NB4 (cell line): Measurements from ENCODE around the gene GPRIN2.

ENCODE experiments used
- DNase-seq: peaks from one replicate; pipeline ENCODE4 v3.0.0; 2010; ENCODE audit warnings: low read depth
- H3K4me3 ChIP-seq: one replicate; pipeline ENCODE4 v1.5.1; 2011; ENCODE audit warnings: mild to moderate bottlenecking, low read depth, low read length, moderate library complexity
- MYC ChIP-seq: IDR thresholded peaks from 2 replicates; pipeline ENCODE4 v1.6.1; 2011; ENCODE audit warnings: low read depth, low read length
- POLR2A ChIP-seq: IDR thresholded peaks from 2 replicates; pipeline ENCODE4 v1.6.1; 2011; ENCODE audit warnings: mild to moderate bottlenecking; ENCODE audit not compliant: insufficient read length; ENCODE audit errors: extremely low read depth
- TF ChIP-seq, protein P1 (sequence below): IDR thresholded peaks from one replicate; pipeline ENCODE4 v1.5.1; 2012; ENCODE audit warnings: low read depth, low read length
- TF ChIP-seq, protein P2 (sequence below): IDR thresholded peaks from 2 replicates; pipeline ENCODE4 v1.6.1; 2011; ENCODE audit warnings: low read depth, low read length

GPRIN2 gene

DNA sequence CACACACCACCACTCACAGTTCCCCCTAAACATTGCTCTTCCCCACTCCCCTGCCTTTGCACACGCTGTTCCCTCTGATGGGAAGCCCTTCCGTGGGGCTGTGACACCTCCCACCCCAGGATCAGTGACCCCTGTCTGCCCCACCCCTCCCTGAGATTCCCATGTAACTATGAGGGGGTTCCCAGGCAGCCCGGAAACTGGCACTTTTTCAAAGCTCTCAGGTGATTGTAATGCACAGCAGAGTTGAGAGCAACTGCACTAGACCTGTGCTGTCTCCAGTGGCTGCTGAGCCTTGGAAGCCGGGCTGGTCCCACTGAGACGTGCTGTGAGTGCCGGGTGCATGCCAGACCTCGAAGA, 29.8 kb downstream of the GPRIN2 start:
- DNase-seq = no peak
- TF ChIP-seq MYC (no peak), POLR2A (no peak)
- TF ChIP-seq, protein P1, sequence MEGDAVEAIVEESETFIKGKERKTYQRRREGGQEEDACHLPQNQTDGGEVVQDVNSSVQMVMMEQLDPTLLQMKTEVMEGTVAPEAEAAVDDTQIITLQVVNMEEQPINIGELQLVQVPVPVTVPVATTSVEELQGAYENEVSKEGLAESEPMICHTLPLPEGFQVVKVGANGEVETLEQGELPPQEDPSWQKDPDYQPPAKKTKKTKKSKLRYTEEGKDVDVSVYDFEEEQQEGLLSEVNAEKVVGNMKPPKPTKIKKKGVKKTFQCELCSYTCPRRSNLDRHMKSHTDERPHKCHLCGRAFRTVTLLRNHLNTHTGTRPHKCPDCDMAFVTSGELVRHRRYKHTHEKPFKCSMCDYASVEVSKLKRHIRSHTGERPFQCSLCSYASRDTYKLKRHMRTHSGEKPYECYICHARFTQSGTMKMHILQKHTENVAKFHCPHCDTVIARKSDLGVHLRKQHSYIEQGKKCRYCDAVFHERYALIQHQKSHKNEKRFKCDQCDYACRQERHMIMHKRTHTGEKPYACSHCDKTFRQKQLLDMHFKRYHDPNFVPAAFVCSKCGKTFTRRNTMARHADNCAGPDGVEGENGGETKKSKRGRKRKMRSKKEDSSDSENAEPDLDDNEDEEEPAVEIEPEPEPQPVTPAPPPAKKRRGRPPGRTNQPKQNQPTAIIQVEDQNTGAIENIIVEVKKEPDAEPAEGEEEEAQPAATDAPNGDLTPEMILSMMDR = no peak
- no peak overlapping the region for H3K4me3 ChIP-seq

- TF ChIP-seq, protein P2, sequence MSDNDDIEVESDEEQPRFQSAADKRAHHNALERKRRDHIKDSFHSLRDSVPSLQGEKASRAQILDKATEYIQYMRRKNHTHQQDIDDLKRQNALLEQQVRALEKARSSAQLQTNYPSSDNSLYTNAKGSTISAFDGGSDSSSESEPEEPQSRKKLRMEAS = no peak
- TF ChIP-seq, protein P1 = no peak
- TF ChIP-seq POLR2A (no peak), MYC (no peak)
- no peak for DNase-seq
- H3K4me3 ChIP-seq = no peak overlapping the region
These were observed 30.4 kb downstream of the GPRIN2 start for GRCh38 chr10:46525824-46526681.

- DNase-seq = peak; percentile 47
- TF ChIP-seq POLR2A (no peak), MYC (no peak)
- TF ChIP-seq, protein P2 = no peak
- TF ChIP-seq, protein P1 = no peak
- no peak overlapping the region for H3K4me3 ChIP-seq
These were observed 31.2 kb downstream of the GPRIN2 start for GRCh38 chr10:46525177-46525823.

GRCh38 chr10:46524472-46525176, 31.8 kb downstream of the GPRIN2 start:
- TF ChIP-seq, protein P2 = no peak
- TF ChIP-seq, protein P1 = no peak
- TF ChIP-seq POLR2A (no peak), MYC (no peak)
- no peak overlapping the region for H3K4me3 ChIP-seq
- DNase-seq = no peak

DNA sequence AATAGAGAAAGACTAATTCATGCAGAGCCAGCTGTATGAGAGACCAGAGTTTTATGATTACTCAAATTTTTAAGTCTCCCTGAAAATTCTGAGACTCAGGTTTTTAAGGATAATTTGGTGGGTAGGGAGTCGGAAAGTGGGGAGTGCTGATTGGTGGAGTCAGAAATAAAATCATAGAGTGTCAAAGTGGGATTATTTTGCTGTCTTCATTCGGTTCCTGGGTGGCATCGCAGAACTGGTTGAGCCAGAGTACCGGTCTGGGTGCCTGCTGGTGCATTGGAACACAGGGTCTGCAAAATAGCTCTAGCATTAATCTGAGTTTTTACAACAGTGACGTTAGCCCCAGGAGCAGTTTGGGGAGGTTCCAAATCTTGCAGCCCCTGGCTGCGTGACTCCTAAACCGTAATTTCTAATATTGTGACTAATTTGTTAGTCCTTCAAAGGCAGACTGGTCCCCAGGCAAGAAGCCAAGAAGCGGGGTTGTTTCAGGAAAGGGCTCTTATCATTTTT, 32.4 kb downstream of the GPRIN2 start:
- TF ChIP-seq, protein P2 = no peak
- TF ChIP-seq POLR2A (no peak), MYC (no peak)
- TF ChIP-seq, protein P1 = no peak
- DNase-seq = no peak
- H3K4me3 ChIP-seq = no peak overlapping the region
